Measurements from ENCODE around the gene MTHFD2.

The MTHFD2 gene

GRCh38 chr2:74199871-74200305 is 1.5 kb downstream of the MTHFD2 start:
- Mint-ChIP-seq H3K4me3 (peak overlapping the region; percentile 96), H3K27me3 (ENCODE audit: low read depth, poor library complexity) (peaks cover 12% of the 10 kb centered on the region), H3K4me1 (peaks cover 45% of the 10 kb centered on the region), H3K9me3 (peaks cover 7% of the 10 kb centered on the region), H3K36me3 (ENCODE audit: low read depth) (peaks cover 14% of the 10 kb centered on the region), H3K27ac (peak overlapping the region; percentile 75)
- TF ChIP-seq, protein P1, sequence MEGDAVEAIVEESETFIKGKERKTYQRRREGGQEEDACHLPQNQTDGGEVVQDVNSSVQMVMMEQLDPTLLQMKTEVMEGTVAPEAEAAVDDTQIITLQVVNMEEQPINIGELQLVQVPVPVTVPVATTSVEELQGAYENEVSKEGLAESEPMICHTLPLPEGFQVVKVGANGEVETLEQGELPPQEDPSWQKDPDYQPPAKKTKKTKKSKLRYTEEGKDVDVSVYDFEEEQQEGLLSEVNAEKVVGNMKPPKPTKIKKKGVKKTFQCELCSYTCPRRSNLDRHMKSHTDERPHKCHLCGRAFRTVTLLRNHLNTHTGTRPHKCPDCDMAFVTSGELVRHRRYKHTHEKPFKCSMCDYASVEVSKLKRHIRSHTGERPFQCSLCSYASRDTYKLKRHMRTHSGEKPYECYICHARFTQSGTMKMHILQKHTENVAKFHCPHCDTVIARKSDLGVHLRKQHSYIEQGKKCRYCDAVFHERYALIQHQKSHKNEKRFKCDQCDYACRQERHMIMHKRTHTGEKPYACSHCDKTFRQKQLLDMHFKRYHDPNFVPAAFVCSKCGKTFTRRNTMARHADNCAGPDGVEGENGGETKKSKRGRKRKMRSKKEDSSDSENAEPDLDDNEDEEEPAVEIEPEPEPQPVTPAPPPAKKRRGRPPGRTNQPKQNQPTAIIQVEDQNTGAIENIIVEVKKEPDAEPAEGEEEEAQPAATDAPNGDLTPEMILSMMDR (IDR thresholded peaks at IDR 0.05) = no peak
- DNase-seq = no peak

- Mint-ChIP-seq H3K27me3 (ENCODE audit: low read depth, poor library complexity) (peaks cover 6% of the 10 kb centered on the region), H3K36me3 (ENCODE audit: low read depth) (peaks cover 14% of the 10 kb centered on the region), H3K4me1 (peaks cover 45% of the 10 kb centered on the region), H3K27ac (no peak overlapping the region), H3K9me3 (peaks cover 7% of the 10 kb centered on the region), H3K4me3 (peak overlapping the region; percentile 96)
- TF ChIP-seq, protein P1 (IDR thresholded peaks at IDR 0.05) = no peak
- no peak for DNase-seq
These were observed 2.8 kb downstream of the MTHFD2 start for GRCh38 chr2:74201196-74201595.

DNA sequence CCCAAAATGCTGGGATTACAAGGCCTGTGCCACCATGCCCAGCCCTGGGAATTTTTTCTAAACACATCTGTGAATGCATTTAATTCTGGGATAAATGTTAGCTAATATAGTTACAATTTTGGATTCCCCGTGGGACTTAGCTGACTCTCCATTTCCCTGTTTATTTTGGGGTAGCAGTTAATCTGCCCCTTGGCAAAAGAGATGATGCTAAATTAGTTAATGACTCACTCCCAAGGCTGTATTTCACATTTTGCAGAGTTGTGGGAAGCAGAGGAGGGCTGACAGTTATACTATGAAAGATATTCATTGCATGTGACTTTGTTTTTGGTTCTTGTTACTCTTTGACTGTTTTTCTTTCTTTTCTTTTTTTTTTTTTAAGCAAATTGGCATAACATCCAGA is 3.2 kb downstream of the MTHFD2 start:
- no peak overlapping the region for H3K4me3 Mint-ChIP-seq
- DNase-seq = no peak
- TF ChIP-seq, protein P1 (IDR thresholded peaks at IDR 0.05) = no peak
- H3K27me3 Mint-ChIP-seq (ENCODE audit: low read depth, poor library complexity) = peaks cover 3% of the 10 kb centered on the region
- H3K4me1 Mint-ChIP-seq = peaks cover 45% of the 10 kb centered on the region
- peaks cover 14% of the 10 kb centered on the region for H3K36me3 Mint-ChIP-seq (ENCODE audit: low read depth)
- no peak overlapping the region for H3K27ac Mint-ChIP-seq
- H3K9me3 Mint-ChIP-seq = peaks cover 7% of the 10 kb centered on the region

DNA sequence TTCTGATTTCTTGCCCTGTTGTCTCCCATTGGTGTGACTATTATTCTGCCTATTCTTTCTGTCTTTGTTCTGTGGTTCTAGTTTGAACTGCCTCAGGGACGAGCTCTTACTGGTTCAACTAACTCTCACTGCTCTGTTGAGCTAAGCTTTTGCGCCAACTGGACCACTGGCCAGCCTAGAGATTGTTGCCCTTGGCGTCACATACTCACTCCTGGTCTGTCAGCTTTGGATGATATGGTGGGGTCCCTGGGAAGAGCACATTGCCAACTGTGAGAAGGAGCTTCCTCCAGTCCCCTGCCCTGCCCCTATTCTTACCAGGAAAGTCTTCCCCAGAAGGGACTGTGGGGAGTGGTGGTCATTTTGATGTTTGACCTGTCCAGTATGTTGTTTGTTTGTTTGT is 6.0 kb downstream of the MTHFD2 start:
- H3K36me3 Mint-ChIP-seq (ENCODE audit: low read depth) = peaks cover 24% of the 10 kb centered on the region
- H3K27me3 Mint-ChIP-seq (ENCODE audit: low read depth, poor library complexity) = no peaks in the 10 kb centered on the region
- H3K4me3 Mint-ChIP-seq = no peak overlapping the region
- H3K9me3 Mint-ChIP-seq = no peaks in the 10 kb centered on the region
- DNase-seq = no peak
- peaks cover 31% of the 10 kb centered on the region for H3K4me1 Mint-ChIP-seq
- TF ChIP-seq, protein P1 (IDR thresholded peaks at IDR 0.05) = no peak
- no peak overlapping the region for H3K27ac Mint-ChIP-seq

DNA sequence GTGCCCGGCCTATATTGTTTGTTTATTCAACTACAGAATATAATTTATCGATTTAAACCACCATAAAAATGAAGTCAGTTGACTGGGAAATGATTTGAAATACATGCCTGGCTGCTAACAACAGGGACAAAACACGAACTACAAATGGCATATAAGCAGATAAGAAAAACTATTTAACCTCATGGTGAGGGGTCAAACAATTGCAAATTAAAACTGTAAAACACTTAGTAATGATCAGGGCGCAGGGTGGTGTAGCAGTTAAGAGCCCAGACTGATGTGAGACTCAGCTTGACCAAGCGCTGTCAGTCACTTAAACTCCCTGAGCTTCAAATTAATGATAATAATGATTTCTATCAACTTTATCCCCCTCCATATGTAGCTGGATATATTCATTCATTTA is 6.7 kb downstream of the MTHFD2 start:
- Mint-ChIP-seq H3K36me3 (ENCODE audit: low read depth) (peaks cover 29% of the 10 kb centered on the region), H3K4me3 (no peak overlapping the region), H3K4me1 (peaks cover 24% of the 10 kb centered on the region), H3K27me3 (ENCODE audit: low read depth, poor library complexity) (no peaks in the 10 kb centered on the region), H3K9me3 (no peaks in the 10 kb centered on the region), H3K27ac (peak overlapping the region; percentile 57)
- TF ChIP-seq, protein P1 (IDR thresholded peaks at IDR 0.05) = no peak
- no peak for DNase-seq

DNA sequence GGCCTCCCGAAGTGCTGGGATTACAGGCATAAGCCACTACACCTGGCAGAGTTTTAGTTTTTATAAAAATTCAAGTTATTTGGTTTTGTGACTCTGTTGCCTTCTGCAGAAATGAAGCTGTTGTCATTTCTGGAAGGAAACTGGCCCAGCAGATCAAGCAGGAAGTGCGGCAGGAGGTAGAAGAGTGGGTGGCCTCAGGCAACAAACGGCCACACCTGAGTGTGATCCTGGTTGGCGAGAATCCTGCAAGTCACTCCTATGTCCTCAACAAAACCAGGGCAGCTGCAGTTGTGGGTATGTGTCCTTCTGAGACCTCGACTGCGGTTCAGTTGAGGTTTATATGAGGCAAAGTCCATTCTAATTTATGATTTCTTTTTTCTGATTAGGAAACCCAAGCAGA is 7.2 kb downstream of the MTHFD2 start:
- no peak for DNase-seq
- no peak overlapping the region for H3K27ac Mint-ChIP-seq
- peaks cover 19% of the 10 kb centered on the region for H3K4me1 Mint-ChIP-seq
- no peaks in the 10 kb centered on the region for H3K27me3 Mint-ChIP-seq (ENCODE audit: low read depth, poor library complexity)
- peaks cover 29% of the 10 kb centered on the region for H3K36me3 Mint-ChIP-seq (ENCODE audit: low read depth)
- H3K9me3 Mint-ChIP-seq = no peaks in the 10 kb centered on the region
- TF ChIP-seq, protein P1 (IDR thresholded peaks at IDR 0.05) = no peak
- no peak overlapping the region for H3K4me3 Mint-ChIP-seq

Measured in nephron progenitor cell (in vitro differentiated cells).